SU-DHL-6 (cell line): ENCODE results near the gene ARMH1.

ENCODE experiments used
- EZH2phosphoT487 ChIP-seq: fragments of 200-600 bp; sonication (generic), shearing (Covaris generic); conservative IDR thresholded peaks from 2 replicates; pipeline ENCODE4 v1.6.1; 2018; ENCODE audit warnings: mild to moderate bottlenecking, antibody characterized with exemption, low read length, moderate library complexity, mixed read lengths
- TF ChIP-seq, protein P1 (sequence below): fragments of 200-600 bp; sonication (generic); IDR thresholded peaks from one replicate; pipeline ENCODE4 v1.5.1; 2017; ENCODE audit warnings: antibody characterized with exemption, mild to moderate bottlenecking, low read length, moderate library complexity; ENCODE audit not compliant: insufficient read depth, poor library complexity, severe bottlenecking

DNA sequence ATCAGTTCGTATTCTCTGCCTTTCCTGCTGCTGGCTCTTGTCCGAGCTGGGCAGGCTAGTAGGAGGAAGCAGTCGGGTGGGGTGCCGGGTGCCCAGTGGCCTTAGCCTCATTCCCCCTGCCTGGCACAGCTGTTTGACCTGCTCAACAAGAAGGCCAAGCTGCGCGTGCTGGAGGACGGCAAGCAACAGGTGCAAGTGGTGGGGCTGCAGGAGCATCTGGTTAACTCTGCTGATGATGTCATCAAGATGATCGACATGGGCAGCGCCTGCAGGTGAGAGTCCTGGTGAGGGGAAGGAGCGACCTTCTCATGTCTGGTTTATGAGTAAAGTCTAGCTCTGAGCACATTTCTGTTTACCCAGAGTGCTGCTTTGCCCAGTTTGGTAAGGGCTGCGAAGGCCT, 84.6 kb downstream of the ARMH1 start:
- no peak for TF ChIP-seq EZH2phosphoT487
- TF ChIP-seq, protein P1, sequence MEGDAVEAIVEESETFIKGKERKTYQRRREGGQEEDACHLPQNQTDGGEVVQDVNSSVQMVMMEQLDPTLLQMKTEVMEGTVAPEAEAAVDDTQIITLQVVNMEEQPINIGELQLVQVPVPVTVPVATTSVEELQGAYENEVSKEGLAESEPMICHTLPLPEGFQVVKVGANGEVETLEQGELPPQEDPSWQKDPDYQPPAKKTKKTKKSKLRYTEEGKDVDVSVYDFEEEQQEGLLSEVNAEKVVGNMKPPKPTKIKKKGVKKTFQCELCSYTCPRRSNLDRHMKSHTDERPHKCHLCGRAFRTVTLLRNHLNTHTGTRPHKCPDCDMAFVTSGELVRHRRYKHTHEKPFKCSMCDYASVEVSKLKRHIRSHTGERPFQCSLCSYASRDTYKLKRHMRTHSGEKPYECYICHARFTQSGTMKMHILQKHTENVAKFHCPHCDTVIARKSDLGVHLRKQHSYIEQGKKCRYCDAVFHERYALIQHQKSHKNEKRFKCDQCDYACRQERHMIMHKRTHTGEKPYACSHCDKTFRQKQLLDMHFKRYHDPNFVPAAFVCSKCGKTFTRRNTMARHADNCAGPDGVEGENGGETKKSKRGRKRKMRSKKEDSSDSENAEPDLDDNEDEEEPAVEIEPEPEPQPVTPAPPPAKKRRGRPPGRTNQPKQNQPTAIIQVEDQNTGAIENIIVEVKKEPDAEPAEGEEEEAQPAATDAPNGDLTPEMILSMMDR = no peak
